Fibroblast of the aortic adventitia (primary cell): ENCODE results near the gene C1orf159. TPM values are rescaled to one million over a fixed set of nuclear protein-coding genes. Genes with fewer than 3 reads are reported as not detected.
"Not testable (repeated sequence)": the region's sequence is repeated elsewhere in the genome, so short reads cannot be mapped to it uniquely, and the experiment has no call there.

Source experiments
- DNase-seq: peaks from one replicate; pipeline ENCODE4 v3.0.0-alpha.2; 2010; ENCODE audit warnings: low read depth
- H3K4me3 ChIP-seq: 2 replicates; pipeline ENCODE4 v1.5.1; 2011; ENCODE audit warnings: low read depth, mild to moderate bottlenecking, control low read depth, low read length, moderate library complexity
- total RNA-seq: library from RNA; depleted of rRNA; stranded (reverse); fragments of >200 nt; gene quantifications from 2 replicates; pipeline ENCODE4 v1.2.3, GENCODE V29; 2012; ENCODE audit warnings: low replicate concordance
- TF ChIP-seq, protein P1 (sequence below): IDR thresholded peaks from 2 replicates; pipeline ENCODE4 v1.5.1; 2011; ENCODE audit warnings: mild to moderate bottlenecking, low read length, control low read depth, inconsistent platforms; ENCODE audit not compliant: insufficient read depth

C1orf159 gene
- total RNA-seq, 1 donor, result 7.7 TPM

DNA sequence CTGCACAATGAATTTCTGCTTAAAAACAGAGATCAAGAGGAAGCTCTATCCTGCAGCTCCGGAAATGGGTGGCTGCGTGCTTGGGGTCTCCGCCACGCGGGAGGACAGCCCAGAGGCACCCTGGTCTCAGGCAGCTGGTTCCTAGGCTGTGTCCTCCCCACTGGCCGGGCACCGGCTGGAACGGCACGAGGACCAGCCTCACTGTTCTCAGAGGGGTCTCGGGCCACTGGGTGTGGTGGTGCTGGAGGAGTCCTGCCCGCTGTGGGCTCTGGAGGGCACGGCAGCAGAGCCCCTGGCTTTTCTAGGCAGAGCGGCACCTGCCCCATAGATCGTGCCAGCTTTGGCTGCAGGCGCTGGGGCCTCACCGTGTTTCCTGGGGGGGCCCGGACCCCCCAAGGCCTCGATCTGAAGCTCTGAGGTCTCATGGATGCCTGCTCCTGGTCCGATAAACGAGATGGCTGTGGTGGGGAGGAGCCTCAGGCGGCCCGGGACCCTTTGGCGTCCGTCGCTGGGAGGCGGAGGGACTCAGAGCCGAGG is 33.6 kb downstream of the C1orf159 start:
- H3K4me3 ChIP-seq, result no peak overlapping the region
- TF ChIP-seq, protein P1, sequence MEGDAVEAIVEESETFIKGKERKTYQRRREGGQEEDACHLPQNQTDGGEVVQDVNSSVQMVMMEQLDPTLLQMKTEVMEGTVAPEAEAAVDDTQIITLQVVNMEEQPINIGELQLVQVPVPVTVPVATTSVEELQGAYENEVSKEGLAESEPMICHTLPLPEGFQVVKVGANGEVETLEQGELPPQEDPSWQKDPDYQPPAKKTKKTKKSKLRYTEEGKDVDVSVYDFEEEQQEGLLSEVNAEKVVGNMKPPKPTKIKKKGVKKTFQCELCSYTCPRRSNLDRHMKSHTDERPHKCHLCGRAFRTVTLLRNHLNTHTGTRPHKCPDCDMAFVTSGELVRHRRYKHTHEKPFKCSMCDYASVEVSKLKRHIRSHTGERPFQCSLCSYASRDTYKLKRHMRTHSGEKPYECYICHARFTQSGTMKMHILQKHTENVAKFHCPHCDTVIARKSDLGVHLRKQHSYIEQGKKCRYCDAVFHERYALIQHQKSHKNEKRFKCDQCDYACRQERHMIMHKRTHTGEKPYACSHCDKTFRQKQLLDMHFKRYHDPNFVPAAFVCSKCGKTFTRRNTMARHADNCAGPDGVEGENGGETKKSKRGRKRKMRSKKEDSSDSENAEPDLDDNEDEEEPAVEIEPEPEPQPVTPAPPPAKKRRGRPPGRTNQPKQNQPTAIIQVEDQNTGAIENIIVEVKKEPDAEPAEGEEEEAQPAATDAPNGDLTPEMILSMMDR, result no peak
- DNase-seq, result no peak

DNA sequence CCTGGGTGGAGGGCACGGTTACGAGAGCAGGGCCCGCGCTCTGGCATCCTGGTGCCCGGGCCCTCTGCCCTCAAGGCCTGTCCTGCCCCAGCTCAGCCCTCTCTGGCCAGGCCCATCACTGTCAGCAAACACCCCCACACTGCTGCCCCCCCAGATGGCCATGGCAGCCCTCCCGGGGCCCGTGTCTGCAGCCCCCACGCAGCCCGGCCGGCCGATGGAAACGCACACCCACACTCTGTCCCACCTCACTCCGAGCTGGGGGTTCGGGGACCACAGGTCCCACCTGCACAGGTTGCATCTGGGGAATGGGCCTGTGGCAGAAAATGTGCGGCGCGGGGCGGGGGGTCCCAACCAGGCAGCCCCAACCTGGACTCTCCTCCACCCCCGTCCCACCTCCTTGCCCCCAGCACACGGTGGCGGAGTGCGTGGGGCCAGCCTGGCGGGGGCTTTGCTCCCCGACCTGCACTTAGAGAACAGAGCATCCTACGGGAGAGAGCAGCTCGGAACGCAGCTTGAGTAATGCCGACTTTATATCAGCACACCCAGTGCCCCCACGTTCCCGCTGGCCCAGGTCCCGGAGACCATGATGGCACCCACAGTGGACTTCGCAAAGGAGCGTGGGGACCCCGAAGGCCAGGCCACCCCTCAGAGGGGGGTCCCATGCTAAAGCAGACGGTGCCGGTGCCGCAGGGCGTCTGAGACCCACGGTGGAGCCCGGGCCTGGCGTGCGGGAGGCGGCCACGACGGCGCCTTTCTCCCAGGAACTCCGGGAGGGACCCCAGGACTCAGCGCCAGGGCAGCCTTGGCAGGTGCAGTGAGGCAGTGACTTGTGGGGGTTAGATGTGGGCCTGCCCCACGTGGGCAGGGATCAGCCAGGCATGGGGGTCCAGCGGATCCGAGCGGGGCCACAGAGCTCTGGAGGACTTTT is 34.3 kb downstream of the C1orf159 start:
- no peak overlapping the region for H3K4me3 ChIP-seq
- DNase-seq, result no peak
- TF ChIP-seq, protein P1, result no peak

DNA sequence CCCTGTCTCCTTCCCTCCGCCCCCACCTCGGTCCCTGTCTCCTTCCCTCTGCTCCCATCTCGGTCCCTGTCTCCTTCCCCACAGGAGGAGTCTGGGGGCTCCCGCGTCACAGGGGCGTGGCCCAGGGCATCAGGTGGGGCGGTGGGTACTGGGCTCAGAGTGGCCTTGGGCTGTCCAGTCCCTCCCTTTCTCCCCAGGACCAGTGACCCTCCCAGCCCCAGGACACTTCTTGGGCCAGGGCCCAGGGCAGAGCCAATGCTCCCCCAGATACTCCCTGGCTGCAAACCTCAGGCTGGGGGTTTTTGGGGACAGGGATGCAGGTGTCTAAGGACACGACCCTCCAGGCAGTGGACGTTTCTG is 35.0 kb downstream of the C1orf159 start:
- TF ChIP-seq, protein P1, result no peak
- H3K4me3 ChIP-seq, result no peak overlapping the region
- no peak for DNase-seq

DNA sequence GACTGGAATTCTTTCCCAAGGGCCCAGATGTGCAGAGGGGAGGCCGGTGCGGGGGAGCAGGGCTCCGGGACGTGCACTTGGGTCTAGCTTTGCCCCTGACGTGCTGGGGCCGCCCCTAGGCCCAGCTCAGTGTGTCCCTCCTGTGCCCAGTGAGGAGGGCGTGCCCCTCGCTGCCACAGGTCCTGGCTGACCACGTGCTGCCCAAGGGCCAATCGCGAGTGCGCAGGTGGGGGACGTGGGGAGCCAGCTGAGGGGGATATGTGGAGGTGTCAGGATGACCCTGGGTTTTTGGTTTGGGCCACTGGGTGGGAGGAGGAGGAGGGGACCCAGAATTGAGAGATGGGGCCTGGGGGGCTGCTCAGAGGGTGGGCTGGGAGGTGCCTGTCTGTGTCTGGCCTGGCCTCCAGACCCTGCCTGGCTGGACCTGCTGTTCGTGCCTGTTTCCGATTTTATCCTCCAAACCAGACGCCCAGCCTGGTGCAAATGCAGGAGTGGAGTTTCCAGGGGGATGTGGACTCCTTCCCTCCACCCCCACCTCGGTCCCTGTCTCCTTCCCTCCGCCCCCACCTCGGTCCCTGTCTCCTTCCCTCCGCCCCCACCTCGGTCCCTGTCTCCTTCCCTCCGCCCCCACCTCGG is 35.6 kb downstream of the C1orf159 start:
- TF ChIP-seq, protein P1, result no peak
- peak overlapping the region; percentile 31 for H3K4me3 ChIP-seq
- peak; percentile 24 for DNase-seq

DNA sequence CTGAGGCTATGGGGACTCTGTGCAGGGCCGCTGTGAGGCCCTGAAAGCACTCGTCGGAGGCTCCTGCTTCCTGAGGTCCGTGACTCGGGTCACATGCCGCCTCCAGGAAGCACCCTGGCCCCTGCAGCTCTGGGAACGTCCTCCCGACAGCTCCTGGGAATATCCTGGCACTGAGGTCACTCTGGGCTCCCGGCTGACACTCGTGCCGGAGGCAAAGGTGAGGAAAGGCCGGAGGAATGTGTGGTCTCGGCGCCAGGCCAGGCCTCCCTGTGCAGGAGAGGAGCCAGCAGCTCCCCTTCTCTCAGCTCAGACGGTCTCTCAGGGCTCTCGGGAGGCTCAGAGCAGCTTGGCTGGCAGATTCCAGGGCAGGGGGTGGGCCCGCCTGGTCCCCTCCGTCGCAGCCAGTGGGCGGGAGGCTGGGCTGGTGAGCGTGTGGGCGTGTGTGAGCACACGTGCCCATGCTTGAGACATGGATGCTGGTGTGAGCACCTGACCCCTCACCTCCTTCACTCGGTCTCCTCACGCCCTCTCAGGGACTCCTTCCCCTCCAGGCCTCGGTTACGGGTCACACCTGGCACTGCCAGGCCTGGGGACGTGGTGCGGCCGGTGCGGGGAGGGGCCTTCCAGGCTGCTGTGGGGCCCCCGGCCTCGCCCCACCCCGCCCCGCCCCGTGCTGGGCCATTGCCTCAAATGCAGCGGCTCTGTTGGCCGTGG is 36.3 kb downstream of the C1orf159 start:
- H3K4me3 ChIP-seq, result peak overlapping the region; percentile 31
- TF ChIP-seq, protein P1, result no peak
- peak; percentile 63 for DNase-seq

DNA sequence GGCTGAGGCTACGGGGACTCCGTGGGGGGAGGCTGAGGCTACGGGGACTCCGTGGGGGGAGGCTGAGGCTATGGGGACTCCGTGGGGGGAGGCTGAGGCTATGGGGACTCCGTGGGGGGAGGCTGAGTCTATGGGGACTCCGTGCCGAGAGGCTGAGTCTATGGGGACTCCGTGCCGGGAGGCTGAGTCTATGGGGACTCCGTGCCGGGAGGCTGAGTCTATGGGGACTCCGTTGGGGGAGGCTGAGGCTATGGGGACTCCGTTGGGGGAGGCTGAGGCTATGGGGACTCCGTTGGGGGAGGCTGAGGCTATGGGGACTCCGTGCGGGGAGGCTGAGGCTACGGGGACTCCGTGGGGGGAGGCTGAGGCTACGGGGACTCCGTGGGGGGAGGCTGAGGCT is 38.5 kb downstream of the C1orf159 start:
- H3K4me3 ChIP-seq, DNase-seq: not testable (repeated sequence)
